Measurements from ENCODE around the gene HS1BP3. TPM values are rescaled to one million over a fixed set of nuclear protein-coding genes. Genes with fewer than 3 reads are reported as not detected.

Gene HS1BP3
- total and polyA plus RNA-seq, 2 donors (not counting 3 experiments of a cell fraction or from before 2014, with no cell fraction given): 27.4 to 33.1 TPM

DNA sequence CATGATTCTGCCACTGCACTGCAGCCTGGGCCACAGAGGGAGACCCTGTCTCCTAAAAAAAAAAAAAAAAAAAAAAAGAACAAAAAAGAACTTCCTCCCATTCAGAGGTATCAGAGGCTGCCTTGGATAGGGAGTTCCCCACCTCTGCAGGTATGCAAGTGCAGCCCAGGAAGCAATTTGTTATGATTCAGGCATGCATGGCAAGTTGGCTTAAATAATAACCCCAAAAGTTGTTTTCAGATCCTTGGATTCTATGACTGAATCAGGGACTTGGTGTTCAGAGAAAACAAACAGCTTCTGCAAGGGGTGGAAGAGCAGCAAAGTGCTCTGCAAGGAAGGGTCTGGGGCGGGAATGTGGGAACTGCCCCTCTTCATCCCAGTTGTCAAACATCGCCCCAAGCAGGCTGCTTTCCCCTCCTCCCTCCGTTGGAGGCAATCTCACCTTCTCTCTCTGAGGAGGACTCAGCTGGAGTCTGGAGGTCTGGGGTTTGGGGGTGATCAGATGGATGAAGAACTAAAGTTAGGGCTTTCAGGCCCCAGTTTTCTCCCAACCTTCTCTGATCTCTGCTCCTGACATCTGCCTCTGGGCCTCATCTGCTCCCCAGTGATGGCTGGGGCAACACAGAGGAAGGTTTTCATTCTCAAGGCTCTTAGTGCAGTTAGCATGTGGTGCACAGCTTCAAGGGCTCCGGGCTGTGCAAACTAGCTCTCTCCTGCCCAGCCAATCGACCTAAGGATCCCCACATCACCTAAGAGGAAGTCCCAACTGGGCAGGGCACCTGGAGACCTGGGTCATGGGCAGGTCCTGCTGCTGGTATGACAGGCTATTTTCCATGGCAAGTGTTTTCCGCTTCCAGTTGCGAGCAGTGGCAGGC, 12.5 kb upstream of the HS1BP3 start:
- Histone ChIP-seq H3K4me2 (ENCODE audit: insufficient read depth, low read length) (no peak overlapping the region), H3K79me2 (ENCODE audit: control insufficient read depth, insufficient read depth, low read length) (no peaks in the 10 kb centered on the region), H3K4me3 (replicated peaks in 1 of 3; ENCODE audit: insufficient read depth in 1 of 3, low read depth in 1 of 3, low read length in 3 of 3) (no peak overlapping the region), H3K27ac (ENCODE audit: insufficient read depth, low read depth, low read length) (no peak overlapping the region), H4K20me1 (replicated peaks; ENCODE audit: control insufficient read depth, extremely low read depth, insufficient read depth, low read length) (no peaks in the 10 kb centered on the region), H3K4me1 (ENCODE audit: control insufficient read depth, extremely low read depth, insufficient read depth, low read length) (peaks cover 16% of the 10 kb centered on the region), H3K9ac (replicated peaks; ENCODE audit: extremely low read depth, insufficient read depth, low read length) (no peak overlapping the region), H2AFZ (ENCODE audit: low read depth, low read length) (no peak overlapping the region), H3K27me3 (ENCODE audit: control insufficient read depth in 2 of 2, insufficient read depth in 2 of 2, low read length in 2 of 2) (peaks cover 49 to 71% of the 10 kb centered on the region in 2 experiments), H3K36me3 (ENCODE audit: control insufficient read depth in 2 of 2, extremely low read depth in 1 of 2, insufficient read depth in 2 of 2, low read length in 2 of 2) (no peaks in the 10 kb centered on the region), H3K9me3 (replicated peaks; ENCODE audit: control insufficient read depth, insufficient read depth, low read length) (no peaks in the 10 kb centered on the region), H3K9me1 (replicated peaks; ENCODE audit: control insufficient read depth, extremely low read depth, insufficient read depth, low read length) (no peaks in the 10 kb centered on the region)
- ChIA-PET POLR2A (no interaction called here), CTCF (interaction anchor here (1.0 to 6.0 kb wide), 7 partner anchors 12 to 455 kb away, joined by 3 to 531 read pairs (median 4); partner anchors contain the start of gene HS1BP3)
- BruUV-seq (replicated peaks): no TSS peak
- FAIRE-seq (no peak), DNase-seq (ENCODE audit: low read depth, low spot score) (no peak)
- intact Hi-C loops (cut with micrococcal nuclease): no loop called here
- dilution Hi-C loops (cut with MboI; ENCODE audit: extremely low pct_ligation_motif_present, low sequenced_read_pairs): no loop called here
- TF ChIP-seq POLR2AphosphoS5 (IDR thresholded peaks at IDR 0.05; ENCODE audit: insufficient read depth, low read depth, low read length): no peak
- no peak for TF ChIP-seq GATA2 (IDR thresholded peaks at IDR 0.05; ENCODE audit: insufficient read depth, insufficient read length, low read depth, low read length)
- no peak for TF ChIP-seq POLR2A (IDR thresholded peaks at IDR 0.05; ENCODE audit: low read depth, low read length)
- TF ChIP-seq, protein P1, sequence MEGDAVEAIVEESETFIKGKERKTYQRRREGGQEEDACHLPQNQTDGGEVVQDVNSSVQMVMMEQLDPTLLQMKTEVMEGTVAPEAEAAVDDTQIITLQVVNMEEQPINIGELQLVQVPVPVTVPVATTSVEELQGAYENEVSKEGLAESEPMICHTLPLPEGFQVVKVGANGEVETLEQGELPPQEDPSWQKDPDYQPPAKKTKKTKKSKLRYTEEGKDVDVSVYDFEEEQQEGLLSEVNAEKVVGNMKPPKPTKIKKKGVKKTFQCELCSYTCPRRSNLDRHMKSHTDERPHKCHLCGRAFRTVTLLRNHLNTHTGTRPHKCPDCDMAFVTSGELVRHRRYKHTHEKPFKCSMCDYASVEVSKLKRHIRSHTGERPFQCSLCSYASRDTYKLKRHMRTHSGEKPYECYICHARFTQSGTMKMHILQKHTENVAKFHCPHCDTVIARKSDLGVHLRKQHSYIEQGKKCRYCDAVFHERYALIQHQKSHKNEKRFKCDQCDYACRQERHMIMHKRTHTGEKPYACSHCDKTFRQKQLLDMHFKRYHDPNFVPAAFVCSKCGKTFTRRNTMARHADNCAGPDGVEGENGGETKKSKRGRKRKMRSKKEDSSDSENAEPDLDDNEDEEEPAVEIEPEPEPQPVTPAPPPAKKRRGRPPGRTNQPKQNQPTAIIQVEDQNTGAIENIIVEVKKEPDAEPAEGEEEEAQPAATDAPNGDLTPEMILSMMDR (IDR thresholded peaks at IDR 0.05; ENCODE audit: extremely low read depth in 1 of 2, insufficient read depth in 1 of 2, low read depth in 1 of 2, low read length in 2 of 2): no peak
- TF ChIP-seq MYC (IDR thresholded peaks at IDR 0.05; ENCODE audit: low read depth, low read length): no peak
- no peak for TF ChIP-seq JUN (IDR thresholded peaks at IDR 0.05; ENCODE audit: borderline replicate concordance, insufficient read depth, insufficient read length, low read depth)
- TF ChIP-seq FOS (IDR thresholded peaks at IDR 0.05; ENCODE audit: borderline replicate concordance, insufficient read depth, low read length): no peak
- TF ChIP-seq, protein P2, sequence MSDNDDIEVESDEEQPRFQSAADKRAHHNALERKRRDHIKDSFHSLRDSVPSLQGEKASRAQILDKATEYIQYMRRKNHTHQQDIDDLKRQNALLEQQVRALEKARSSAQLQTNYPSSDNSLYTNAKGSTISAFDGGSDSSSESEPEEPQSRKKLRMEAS (IDR thresholded peaks at IDR 0.05; ENCODE audit: insufficient read depth, insufficient read length): no peak
- no peak for TF ChIP-seq EZH2 (IDR thresholded peaks at IDR 0.05; ENCODE audit: borderline replicate concordance, low read depth, low read length, severe bottlenecking)
